ENCODE results near the gene KIAA0513. TPM values are rescaled to one million over a fixed set of nuclear protein-coding genes. Genes with fewer than 3 reads are reported as not detected.

KIAA0513 gene
- total RNA-seq, 6 donors from 2014 or later, result 21.6 to 77.5 (median 37.9) TPM

GRCh38 chr16:85112364-85112763 is 84.8 kb downstream of the KIAA0513 start, which contains the start of gene CIBAR2:
Gene CIBAR2, minus strand, starts transcription at chr16:85112472. Its CDS starts 120 bp downstream, at chr16:85112352.
- ATAC-seq (ENCODE audit: low FRiP score in 2 of 2), result no peak
- Histone ChIP-seq H3K4me3 (peak within 1 kb of the TSS in 2 of 4 donors; percentile 5), H3K9me3 (no peaks in the 10 kb centered on the region), H3K27me3 (no peaks in the 10 kb centered on the region), H3K4me1 (peaks cover 5 to 11% (median 6%) of the 10 kb centered on the region in 4 donors), H3K27ac (no peak within 1 kb of the TSS), H3K36me3 (no peaks in the 10 kb centered on the region)
- WGBS, 2 donors, result 80 to 97% methylated on average over 3 of the region's 15 CpGs
- DNase-seq, result peak in 1 of 2 donors; percentile 84
- TF ChIP-seq CTCF (IDR thresholded peaks at IDR 0.05) (no peak), EP300 (IDR thresholded peaks at IDR 0.05) (no peak), POLR2A (IDR thresholded peaks at IDR 0.05) (no peak), POLR2AphosphoS5 (IDR thresholded peaks at IDR 0.05) (no peak)

GRCh38 chr16:85113168-85113733 is 85.7 kb downstream of the KIAA0513 start:
- Histone ChIP-seq H3K9me3 (no peaks in the 10 kb centered on the region), H3K27ac (no peak overlapping the region), H3K4me3 (no peak overlapping the region), H3K36me3 (no peaks in the 10 kb centered on the region), H3K4me1 (peaks cover 5 to 11% (median 6%) of the 10 kb centered on the region in 4 donors), H3K27me3 (no peaks in the 10 kb centered on the region)
- WGBS, 2 donors, result 95 to 98% methylated on average over 8 to 14 of the region's 14 CpGs
- no peak for ATAC-seq (ENCODE audit: low FRiP score in 2 of 2)
- TF ChIP-seq EP300 (IDR thresholded peaks at IDR 0.05) (no peak), POLR2AphosphoS5 (IDR thresholded peaks at IDR 0.05) (no peak), CTCF (IDR thresholded peaks at IDR 0.05) (no peak), POLR2A (IDR thresholded peaks at IDR 0.05) (no peak)
- no peak for DNase-seq

- TF ChIP-seq EP300 (IDR thresholded peaks at IDR 0.05) (no peak), POLR2A (IDR thresholded peaks at IDR 0.05) (no peak), POLR2AphosphoS5 (IDR thresholded peaks at IDR 0.05) (no peak), CTCF (IDR thresholded peaks at IDR 0.05) (no peak)
- ATAC-seq (ENCODE audit: low FRiP score in 2 of 2) (no peak), DNase-seq (no peak)
- peaks cover 5 to 11% (median 6%) of the 10 kb centered on the region in 4 donors for H3K4me1 ChIP-seq
- H3K27me3 ChIP-seq, result no peaks in the 10 kb centered on the region
- 79 to 84% methylated on average over 8 to 13 of the region's 14 CpGs for WGBS, 2 donors
- no peaks in the 10 kb centered on the region for H3K36me3 ChIP-seq
- no peak overlapping the region for H3K4me3 ChIP-seq
- no peaks in the 10 kb centered on the region for H3K9me3 ChIP-seq
- H3K27ac ChIP-seq, result no peak overlapping the region
These were observed 86.3 kb downstream of the KIAA0513 start for GRCh38 chr16:85113913-85114312.

- peak; percentile 86 to 94 for ATAC-seq (ENCODE audit: low FRiP score in 2 of 2)
- H3K27ac ChIP-seq, result peak overlapping the region in 3 of 4 donors; percentile 14 to 76 (median 50)
- H3K4me1 ChIP-seq, result peaks cover 5 to 11% (median 6%) of the 10 kb centered on the region in 4 donors
- no peaks in the 10 kb centered on the region for H3K36me3 ChIP-seq
- TF ChIP-seq POLR2AphosphoS5 (IDR thresholded peaks at IDR 0.05), result peak in 1 of 2 donors; percentile 28
- TF ChIP-seq POLR2A (IDR thresholded peaks at IDR 0.05), result no peak
- TF ChIP-seq CTCF (IDR thresholded peaks at IDR 0.05), result peak; percentile 89 to 98 (median 94)
- 12 to 25% methylated on average over 11 to 20 of the region's 20 CpGs for WGBS, 2 donors
- peak; percentile 91 to 96 for DNase-seq
- H3K9me3 ChIP-seq, result no peaks in the 10 kb centered on the region
- H3K4me3 ChIP-seq, result peak overlapping the region in 3 of 4 donors; percentile 7 to 34 (median 29)
- H3K27me3 ChIP-seq, result no peaks in the 10 kb centered on the region
These were observed 87.4 kb downstream of the KIAA0513 start for GRCh38 chr16:85114909-85115567.
